ENCODE data around the gene RNF130. TPM values are rescaled to one million over a fixed set of nuclear protein-coding genes. Genes with fewer than 3 reads are reported as not detected.

The RNF130 gene
- total RNA-seq, 6 experiments from 2014 or later, result 66.7 to 119 (median 89.9) TPM

DNA sequence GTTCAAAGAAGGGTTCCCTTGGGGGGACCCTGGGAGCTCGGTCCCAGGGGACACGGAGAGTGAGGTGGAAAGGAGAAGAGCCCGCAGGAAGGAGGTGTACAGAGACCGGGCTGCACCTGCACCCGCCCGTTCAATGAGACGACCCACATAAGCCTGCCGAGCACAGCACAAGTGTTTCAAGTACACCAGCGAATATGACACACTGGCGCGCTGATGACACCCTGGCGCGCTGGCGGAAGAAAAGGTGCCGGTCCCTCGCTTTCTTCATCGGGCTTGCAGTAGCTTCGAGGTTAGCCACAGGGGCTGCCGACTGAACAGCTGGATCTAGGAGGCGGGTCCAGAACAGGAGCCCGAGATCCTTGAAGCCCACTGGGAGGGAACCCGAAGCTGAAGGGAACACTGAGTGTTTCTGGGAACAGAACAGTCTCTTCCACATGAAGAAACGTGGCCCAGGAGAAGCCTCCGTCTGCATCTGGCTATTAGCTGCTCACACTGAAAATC lies 165.2 kb downstream of the RNF130 start:
- peaks cover 0 to 9% (median 1%) of the 10 kb centered on the region in 4 donors for H3K36me3 ChIP-seq
- ATAC-seq (no peak), DNase-seq (no peak)
- H3K4me1 ChIP-seq, result peaks cover 0 to 15% (median 0%) of the 10 kb centered on the region in 4 donors
- H3K4me3 ChIP-seq, result peak overlapping the region in 2 of 3 donors; percentile 53 to 71
- H3K27me3 ChIP-seq, result no peaks in the 10 kb centered on the region
- no peak for TF ChIP-seq POLR2A (IDR thresholded peaks at IDR 0.05)
- TF ChIP-seq, protein P1, sequence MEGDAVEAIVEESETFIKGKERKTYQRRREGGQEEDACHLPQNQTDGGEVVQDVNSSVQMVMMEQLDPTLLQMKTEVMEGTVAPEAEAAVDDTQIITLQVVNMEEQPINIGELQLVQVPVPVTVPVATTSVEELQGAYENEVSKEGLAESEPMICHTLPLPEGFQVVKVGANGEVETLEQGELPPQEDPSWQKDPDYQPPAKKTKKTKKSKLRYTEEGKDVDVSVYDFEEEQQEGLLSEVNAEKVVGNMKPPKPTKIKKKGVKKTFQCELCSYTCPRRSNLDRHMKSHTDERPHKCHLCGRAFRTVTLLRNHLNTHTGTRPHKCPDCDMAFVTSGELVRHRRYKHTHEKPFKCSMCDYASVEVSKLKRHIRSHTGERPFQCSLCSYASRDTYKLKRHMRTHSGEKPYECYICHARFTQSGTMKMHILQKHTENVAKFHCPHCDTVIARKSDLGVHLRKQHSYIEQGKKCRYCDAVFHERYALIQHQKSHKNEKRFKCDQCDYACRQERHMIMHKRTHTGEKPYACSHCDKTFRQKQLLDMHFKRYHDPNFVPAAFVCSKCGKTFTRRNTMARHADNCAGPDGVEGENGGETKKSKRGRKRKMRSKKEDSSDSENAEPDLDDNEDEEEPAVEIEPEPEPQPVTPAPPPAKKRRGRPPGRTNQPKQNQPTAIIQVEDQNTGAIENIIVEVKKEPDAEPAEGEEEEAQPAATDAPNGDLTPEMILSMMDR (IDR thresholded peaks at IDR 0.05), result no peak
- intact Hi-C loops (cut with DNase I), result no loop called here
- H3K9me3 ChIP-seq, result no peaks in the 10 kb centered on the region
- no peak overlapping the region for H3K27ac ChIP-seq
- 69% methylated on average over 4 of the region's 24 CpGs for WGBS (ENCODE audit: insufficient coverage, low coverage, low lambda C conversion rate, missing lambda C conversion rate)

GRCh38 chr5:179905161-179905560 lies 166.4 kb downstream of the RNF130 start:
- Histone ChIP-seq H3K27me3 (no peaks in the 10 kb centered on the region), H3K36me3 (peaks cover 0 to 9% (median 2%) of the 10 kb centered on the region in 4 donors), H3K27ac (no peak overlapping the region), H3K4me1 (peaks cover 0 to 15% (median 0%) of the 10 kb centered on the region in 4 donors), H3K4me3 (no peak overlapping the region), H3K9me3 (no peaks in the 10 kb centered on the region)
- intact Hi-C loops (cut with DNase I), result no loop called here
- ATAC-seq (no peak), DNase-seq (no peak)
- 80% methylated on average over 8 of the region's 8 CpGs for WGBS (ENCODE audit: insufficient coverage, low coverage, low lambda C conversion rate, missing lambda C conversion rate)
- TF ChIP-seq, protein P1 (IDR thresholded peaks at IDR 0.05), result no peak
- no peak for TF ChIP-seq POLR2A (IDR thresholded peaks at IDR 0.05)

MicroRNAs within 50 kb of the gene (microRNA counts, 767-probe panel; counts per million panel counts)
- 237 counts per million for microRNA hsa-miR-340-5p

Small RNA genes lying within 50 kb of the gene (microRNA-seq; reads per million reads assigned to microRNA genes)
- gene MIR340, result 218 to 484 reads per million in 2 donors

Small RNA genes lying within 50 kb of the gene (small RNA-seq; reads per million reads assigned to genes)
- gene MIR340, result 191 to 397 reads per million in 2 experiments

Other genes starting within 250 kb of the RNF130 start
- 10 to 100 TPM in 3 of 6 experiments, 1 to 10 TPM in 3; 4.7 to 14.7 (median 9.0) TPM for gene MRNIP, start 212.9 kb downstream of the RNF130 start, total RNA-seq
- 10 to 100 TPM; 58.7 to 81.9 (median 69.5) TPM for gene TBC1D9B, start 163.9 kb downstream of the RNF130 start, total RNA-seq
- gene RASGEF1C, start 137.5 kb upstream of the RNF130 start, total RNA-seq, result under 1 TPM in 1 of 6 experiments, not detected in 5; 0.64 TPM
- gene MAPK9, start 220.3 kb upstream of the RNF130 start, total RNA-seq, result 10 to 100 TPM; 14.4 to 18.6 (median 15.6) TPM